Thyroid gland (tissue), 4 donors: ENCODE results near the gene PLEKHF1. TPM values are rescaled to one million over a fixed set of nuclear protein-coding genes. Genes with fewer than 3 reads are reported as not detected.

ENCODE experiments used
- DNase-seq, 2 donors: peaks; one replicate each; pipeline ENCODE4 v3.0.0-alpha.2; 2019
- H3K27ac ChIP-seq, 3 donors: fragments of 200-600 bp; sonication (generic); 1 replicate in 2 of 3; 2 replicates in 1 of 3; pipeline ENCODE4 v1.5.1; 2016 to 2019; ENCODE audit warnings: mild to moderate bottlenecking in 1 of 3, moderate library complexity in 1 of 3
- H3K27me3 ChIP-seq: fragments of 200-600 bp; sonication (generic); one replicate; pipeline ENCODE4 v1.5.1; 2019
- H3K36me3 ChIP-seq, 2 donors: fragments of 200-600 bp; sonication (generic); one replicate each; pipeline ENCODE4 v1.5.1; 2016 to 2019
- H3K4me1 ChIP-seq, 2 donors: fragments of 200-600 bp; sonication (generic); one replicate each; pipeline ENCODE4 v1.5.1; 2017 to 2019
- H3K4me3 ChIP-seq, 3 donors: fragments of 200-600 bp; sonication (generic); replicated peaks in 1 of 3; 1 replicate in 2 of 3; 2 replicates in 1 of 3; pipeline ENCODE4 v1.5.1; 2016; ENCODE audit warnings: mild to moderate bottlenecking in 1 of 3
- H3K9me3 ChIP-seq: fragments of 200-600 bp; sonication (generic); one replicate; pipeline ENCODE4 v1.5.1; 2017
- CTCF ChIP-seq, 6 experiments: fragments of 200-600 bp in 3 of 6; fragments of 450-650 bp in 3 of 6; sonication (generic) in 3 of 6; IDR thresholded peaks; one replicate each; pipeline ENCODE4 v1.5.1; 2016 to 2019; ENCODE audit warnings: antibody characterized with exemption in 6 of 6, mild to moderate bottlenecking in 2 of 6, inconsistent platforms in 1 of 6, moderate library complexity in 1 of 6
- POLR2A ChIP-seq, 2 donors: fragments of 450-650 bp; IDR thresholded peaks; one replicate each; pipeline ENCODE4 v1.6.1; 2017; ENCODE audit warnings: antibody characterized with exemption in 2 of 2, mild to moderate bottlenecking in 2 of 2, moderate library complexity in 1 of 2
- WGBS, 2 donors: methylation state at CpG; one replicate each; pipeline ENCODE4 v1.1.5; 2017; 5-methylcytosine and 5-hydroxymethylcytosine counted together
- intact Hi-C: fragments of 100-400 bp; cut with DNase I; formaldehyde crosslinking; loops from one replicate; pipeline ENCODE4 v1.15.1; 2023
- total RNA-seq, 4 donors: library from RNA; depleted of rRNA; stranded (reverse); fragments of >200 nt; gene quantifications; one replicate each; pipeline ENCODE4 v1.2.3, GENCODE V29; 2016

PLEKHF1 gene
- total RNA-seq, 4 donors from 2014 or later = 12.1 to 20.3 (median 16.5) TPM

DNA sequence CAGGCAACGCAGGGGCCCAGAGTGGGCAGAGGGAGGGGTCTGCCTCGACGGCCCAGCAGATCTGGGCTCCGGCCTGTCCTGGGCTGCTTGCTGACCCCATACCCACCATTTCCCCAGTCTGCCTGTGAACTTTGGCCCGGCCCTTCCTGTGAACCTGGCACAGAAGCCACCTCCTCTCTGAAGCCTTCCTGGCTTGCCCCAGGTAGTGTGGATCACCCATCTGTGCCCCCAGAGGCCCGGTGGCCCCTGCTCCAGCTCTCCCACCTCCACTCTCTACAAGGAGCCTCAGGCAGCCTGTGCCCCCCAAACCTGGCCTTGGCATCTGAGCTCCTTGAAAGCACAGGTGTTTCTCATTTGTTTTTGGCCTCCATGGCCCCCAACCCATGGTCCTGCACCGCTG lies 15.7 kb downstream of the PLEKHF1 start:
- no peaks in the 10 kb centered on the region for H3K27me3 ChIP-seq
- peaks cover 0 to 3% of the 10 kb centered on the region in 2 donors for H3K36me3 ChIP-seq
- H3K4me1 ChIP-seq = peaks cover 9 to 26% of the 10 kb centered on the region in 2 donors
- WGBS, 2 donors = 92 to 93% methylated on average over 3 to 4 of the region's 7 CpGs
- no peak for TF ChIP-seq CTCF (IDR thresholded peaks at IDR 0.05)
- TF ChIP-seq POLR2A (IDR thresholded peaks at IDR 0.05) = no peak
- intact Hi-C loops = no loop called here
- no peak overlapping the region for H3K27ac ChIP-seq
- DNase-seq = no peak
- H3K4me3 ChIP-seq = no peak overlapping the region
- H3K9me3 ChIP-seq = no peaks in the 10 kb centered on the region

GRCh38 chr19:29681422-29682235 lies 16.4 kb downstream of the PLEKHF1 start:
- Histone ChIP-seq H3K27ac (no peak overlapping the region), H3K27me3 (no peaks in the 10 kb centered on the region)
- intact Hi-C loops = no loop called here

GRCh38 chr19:29682236-29682895 lies 17.1 kb downstream of the PLEKHF1 start:
- WGBS, 2 donors = 75 to 82% methylated on average over 13 to 15 of the region's 16 CpGs
- H3K4me1 ChIP-seq = peaks cover 0 to 15% of the 10 kb centered on the region in 2 donors
- no peak for DNase-seq

More at GRCh38 chr19:29681422-29682235, 16.4 kb downstream of the PLEKHF1 start:
- Histone ChIP-seq H3K9me3 (no peaks in the 10 kb centered on the region), H3K36me3 (peaks cover 0 to 3% of the 10 kb centered on the region in 2 donors), H3K4me1 (peaks cover 7 to 22% of the 10 kb centered on the region in 2 donors), H3K4me3 (no peak overlapping the region)
- no peak for DNase-seq
- 84 to 92% methylated on average over 9 to 11 of the region's 13 CpGs for WGBS, 2 donors
- TF ChIP-seq CTCF (IDR thresholded peaks at IDR 0.05) = no peak
- no peak for TF ChIP-seq POLR2A (IDR thresholded peaks at IDR 0.05)

GRCh38 chr19:29683009-29683408 lies 17.7 kb downstream of the PLEKHF1 start:
- no peak for DNase-seq
- Histone ChIP-seq H3K9me3 (no peaks in the 10 kb centered on the region), H3K4me1 (peaks cover 0 to 8% of the 10 kb centered on the region in 2 donors), H3K4me3 (no peak overlapping the region), H3K27me3 (no peaks in the 10 kb centered on the region), H3K27ac (no peak overlapping the region), H3K36me3 (no peaks in the 10 kb centered on the region)
- intact Hi-C loops = no loop called here
- TF ChIP-seq CTCF (IDR thresholded peaks at IDR 0.05) (no peak), POLR2A (IDR thresholded peaks at IDR 0.05) (no peak)
- WGBS, 2 donors = 73 to 78% methylated on average over 10 of the region's 10 CpGs

More at GRCh38 chr19:29682236-29682895, 17.1 kb downstream of the PLEKHF1 start:
- peaks cover 0 to 1% of the 10 kb centered on the region in 2 donors for H3K36me3 ChIP-seq
- H3K9me3 ChIP-seq = no peaks in the 10 kb centered on the region
- no peak overlapping the region for H3K4me3 ChIP-seq
- no peak overlapping the region for H3K27ac ChIP-seq
- intact Hi-C loops = no loop called here
- no peaks in the 10 kb centered on the region for H3K27me3 ChIP-seq
- no peak for TF ChIP-seq CTCF (IDR thresholded peaks at IDR 0.05)
- no peak for TF ChIP-seq POLR2A (IDR thresholded peaks at IDR 0.05)

- no peak for DNase-seq
- no peak overlapping the region for H3K27ac ChIP-seq
- no peak for TF ChIP-seq POLR2A (IDR thresholded peaks at IDR 0.05)
- no peak for TF ChIP-seq CTCF (IDR thresholded peaks at IDR 0.05)
- H3K9me3 ChIP-seq = no peaks in the 10 kb centered on the region
- intact Hi-C loops = no loop called here
- WGBS, 2 donors = 84 to 96% methylated on average over 6 to 7 of the region's 7 CpGs
- no peaks in the 10 kb centered on the region for H3K27me3 ChIP-seq
- peaks cover 0 to 3% of the 10 kb centered on the region in 2 donors for H3K4me1 ChIP-seq
- no peak overlapping the region for H3K4me3 ChIP-seq
- H3K36me3 ChIP-seq = no peaks in the 10 kb centered on the region
Measured at GRCh38 chr19:29685326-29685725, 20.1 kb downstream of the PLEKHF1 start.
